HG03558 (cell line): Measurements from ENCODE around the gene MTMR12.
A peak's percentile ranks its signal among the peaks of the same experiment; 100 is the strongest.
"Not testable (repeated sequence)": the region's sequence is repeated elsewhere in the genome, so short reads cannot be mapped to it uniquely, and the experiment has no call there.

Experiments
- ATAC-seq: cut with Tn5 transposase; IDR thresholded peaks from one replicate; pipeline ENCODE4 v1.9.1; 2021; ENCODE audit warnings: moderate number of reproducible peaks; ENCODE audit not compliant: unreplicated experiment; ENCODE audit errors: extremely low read depth

The MTMR12 gene

GRCh38 chr5:32245742-32246141 is 67.0 kb downstream of the MTMR12 start:
- ATAC-seq: no peak

GRCh38 chr5:32244017-32244416 is 68.7 kb downstream of the MTMR12 start:
- ATAC-seq: no peak

DNA sequence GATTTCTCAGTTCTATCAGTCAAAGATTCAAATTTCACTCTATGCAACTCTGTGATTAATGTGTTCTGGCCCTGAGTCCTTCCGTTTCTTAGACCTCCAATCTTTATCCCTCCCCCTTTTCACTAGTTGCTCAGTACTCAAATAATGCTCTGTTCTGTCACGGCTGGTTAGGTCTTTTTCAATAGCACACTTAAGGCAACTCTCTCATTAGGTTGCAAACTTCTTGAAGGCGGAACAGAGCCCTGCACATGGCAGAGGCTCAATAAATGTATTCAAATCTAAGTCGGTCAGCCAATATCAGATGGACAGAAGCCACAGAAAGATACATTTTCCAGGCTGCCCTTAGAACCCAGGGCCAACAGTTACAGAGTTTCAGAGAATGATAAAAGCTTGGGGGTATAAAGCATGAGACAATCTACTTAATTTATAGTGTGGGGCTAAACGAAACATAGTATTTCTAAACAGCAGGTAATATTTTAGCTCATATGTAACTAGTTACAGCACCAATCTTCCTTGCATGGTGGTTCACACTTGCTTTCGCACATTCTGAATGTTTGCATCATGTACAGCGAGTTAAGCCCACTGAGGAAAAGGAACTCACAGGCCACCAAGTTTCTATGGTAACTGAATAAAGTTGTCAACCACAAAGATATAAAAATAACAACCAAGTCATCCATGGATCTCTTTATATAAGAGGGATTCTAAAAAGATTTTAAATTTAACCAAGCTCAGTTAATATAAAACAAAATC is 71.5 kb downstream of the MTMR12 start:
- ATAC-seq: no peak

- ATAC-seq: no peak
Observed at GRCh38 chr5:32239385-32239784, 73.4 kb downstream of the MTMR12 start.

DNA sequence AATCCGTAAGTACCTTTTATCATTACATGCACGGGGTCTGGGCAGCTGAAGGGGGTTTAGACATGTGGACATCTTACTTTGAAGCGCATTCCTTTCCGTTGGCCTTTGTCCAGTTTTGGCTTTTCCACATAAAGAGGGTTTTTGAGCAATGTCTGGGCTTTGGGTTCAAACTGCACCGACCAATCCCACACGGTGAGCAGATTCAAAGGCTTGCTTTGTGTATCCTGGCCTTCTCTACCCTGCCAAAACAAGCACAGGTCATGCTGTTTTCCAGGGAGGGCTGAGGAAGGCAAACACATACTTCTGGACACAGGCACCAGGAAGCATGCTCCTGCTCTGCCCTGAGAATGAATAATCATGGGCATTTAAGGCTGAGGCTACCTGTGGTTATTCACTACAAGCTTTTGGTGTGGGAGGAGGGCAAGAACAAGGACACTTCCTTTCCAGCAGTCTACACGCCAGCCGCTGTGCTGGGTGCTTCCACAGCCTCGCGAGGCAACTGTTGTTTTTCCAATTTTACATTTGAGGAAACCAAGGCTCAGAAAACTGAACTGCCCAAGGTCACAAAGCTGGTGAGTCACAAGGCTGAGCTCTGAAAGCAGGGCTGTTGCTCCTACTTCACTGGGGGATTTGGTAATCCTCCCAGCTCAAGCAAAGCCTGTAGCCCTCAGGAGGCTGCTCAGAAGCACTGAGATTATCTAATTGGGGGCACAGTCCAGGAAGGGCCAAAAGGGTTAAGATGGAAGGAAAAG is 78.9 kb downstream of the MTMR12 start:
- ATAC-seq: no peak

GRCh38 chr5:32233220-32233695 is 79.5 kb downstream of the MTMR12 start:
- ATAC-seq: no peak

DNA sequence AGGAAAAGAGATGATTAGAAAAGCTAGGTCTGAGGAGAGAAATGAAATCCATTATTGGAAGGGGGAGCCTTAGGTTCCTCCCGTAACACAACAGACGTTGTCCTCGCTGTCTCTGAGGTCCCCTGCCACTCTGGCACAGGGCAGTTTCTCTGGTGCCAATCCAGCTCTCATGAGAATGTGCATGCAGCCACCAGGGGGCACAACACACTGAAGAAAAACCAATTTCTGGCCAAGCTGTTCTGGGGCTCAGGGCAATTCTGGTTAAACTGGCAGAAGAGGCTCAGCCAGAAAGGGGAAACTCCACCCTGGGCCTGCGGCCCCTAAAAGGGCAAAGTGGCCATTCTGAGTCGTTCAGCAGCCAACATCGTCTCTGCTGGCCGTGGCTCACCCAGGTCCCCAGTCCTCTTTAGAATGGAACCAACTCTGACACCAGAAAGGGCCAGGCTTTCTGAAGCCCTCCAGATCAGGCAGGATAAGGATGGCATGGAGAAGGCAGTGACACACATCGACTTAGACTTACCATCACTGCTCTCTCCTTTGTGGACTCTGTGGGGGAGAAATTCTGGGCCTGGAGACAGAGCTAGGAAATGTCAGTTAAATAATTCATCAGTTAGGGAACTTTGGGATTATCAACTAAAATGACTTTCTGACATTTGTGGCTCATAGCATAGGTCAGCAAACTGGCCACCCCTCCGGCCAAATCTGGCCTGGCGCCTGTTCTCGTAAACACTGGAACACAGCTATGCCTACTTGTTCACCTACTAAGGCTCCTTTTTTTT is 80.1 kb downstream of the MTMR12 start:
- no peak for ATAC-seq

GRCh38 chr5:32231929-32232328 is 80.8 kb downstream of the MTMR12 start:
- ATAC-seq: no peak

DNA sequence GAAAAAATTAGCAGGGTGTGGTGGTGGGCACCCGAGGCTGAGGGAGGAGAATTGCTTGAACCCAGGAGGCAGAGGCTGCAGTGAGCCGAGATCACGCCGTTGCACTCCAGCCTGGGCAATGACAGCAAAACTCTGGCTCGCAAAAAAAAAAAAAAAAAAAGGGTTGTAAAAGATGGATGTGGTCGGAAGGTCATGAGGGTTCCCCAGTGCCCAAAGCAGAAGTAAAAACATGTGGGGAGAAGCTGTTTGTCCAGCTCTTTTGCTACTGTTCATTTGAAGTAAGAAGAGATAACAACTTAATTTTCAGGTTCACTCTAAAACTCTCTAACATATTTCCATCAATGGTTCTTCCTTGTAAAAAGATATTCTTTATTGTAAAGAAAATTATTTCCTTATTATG is 81.5 kb downstream of the MTMR12 start:
- ATAC-seq: no peak

- no peak for ATAC-seq
Observed at GRCh38 chr5:32230356-32231099, 82.2 kb downstream of the MTMR12 start.

DNA sequence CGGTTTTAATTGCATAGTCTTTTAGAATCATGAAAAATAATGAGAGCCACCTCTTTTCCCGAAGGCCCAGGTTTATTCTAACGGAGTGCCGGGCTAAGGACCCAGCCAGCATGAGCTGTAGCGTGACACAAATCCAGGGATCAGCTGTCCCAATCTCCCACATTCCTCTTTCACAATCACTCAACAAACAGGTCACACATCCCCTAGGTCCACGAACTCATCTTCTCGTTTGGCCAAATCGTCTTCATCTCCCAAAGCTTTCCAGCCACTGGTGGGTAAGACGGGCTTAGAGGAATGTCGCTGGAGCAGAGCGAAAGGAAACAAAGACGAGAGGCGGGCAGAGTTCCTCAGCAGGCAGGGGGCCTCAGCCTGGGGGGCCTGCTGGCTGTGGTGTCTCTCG is 83.2 kb downstream of the MTMR12 start:
- no peak for ATAC-seq

DNA sequence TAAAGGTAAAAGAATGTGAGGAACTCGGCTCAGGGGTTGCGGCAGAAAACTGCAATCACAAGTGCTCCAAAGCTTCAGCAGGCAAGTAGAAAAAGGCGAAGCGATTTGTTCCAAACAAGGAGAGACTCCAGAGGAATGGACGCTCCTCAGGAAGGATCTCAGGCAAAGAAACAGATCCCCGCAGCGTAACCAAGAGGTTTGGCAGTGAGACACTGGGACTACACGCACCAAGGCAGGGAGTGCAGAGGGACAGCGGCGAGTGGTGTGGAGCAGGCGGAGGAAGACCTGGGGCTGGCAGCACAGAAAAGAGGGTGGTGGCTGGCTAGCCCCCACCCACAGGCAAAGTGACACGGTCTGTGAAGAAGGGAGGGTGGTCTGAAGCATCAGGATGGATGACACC is 83.9 kb downstream of the MTMR12 start:
- no peak for ATAC-seq

DNA sequence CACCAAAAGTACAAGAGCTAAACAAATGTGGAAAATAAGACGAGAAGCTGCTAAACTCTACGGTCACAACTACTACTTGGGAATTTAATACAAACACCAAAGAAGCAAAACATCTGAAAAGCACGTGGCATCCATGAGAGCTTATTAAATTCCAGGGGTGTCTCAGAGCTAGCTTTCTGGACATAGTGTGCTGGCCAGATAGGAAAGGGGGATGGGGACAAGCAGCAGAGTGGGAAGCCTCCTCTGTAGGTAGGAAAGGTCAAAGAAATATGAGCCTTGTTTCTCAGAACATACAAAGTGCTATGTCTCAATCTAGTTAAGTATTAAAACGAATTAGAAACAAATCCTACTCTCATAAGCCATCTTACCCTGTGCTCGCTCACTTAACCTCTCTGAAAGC is 87.3 kb downstream of the MTMR12 start:
- ATAC-seq: no peak

DNA sequence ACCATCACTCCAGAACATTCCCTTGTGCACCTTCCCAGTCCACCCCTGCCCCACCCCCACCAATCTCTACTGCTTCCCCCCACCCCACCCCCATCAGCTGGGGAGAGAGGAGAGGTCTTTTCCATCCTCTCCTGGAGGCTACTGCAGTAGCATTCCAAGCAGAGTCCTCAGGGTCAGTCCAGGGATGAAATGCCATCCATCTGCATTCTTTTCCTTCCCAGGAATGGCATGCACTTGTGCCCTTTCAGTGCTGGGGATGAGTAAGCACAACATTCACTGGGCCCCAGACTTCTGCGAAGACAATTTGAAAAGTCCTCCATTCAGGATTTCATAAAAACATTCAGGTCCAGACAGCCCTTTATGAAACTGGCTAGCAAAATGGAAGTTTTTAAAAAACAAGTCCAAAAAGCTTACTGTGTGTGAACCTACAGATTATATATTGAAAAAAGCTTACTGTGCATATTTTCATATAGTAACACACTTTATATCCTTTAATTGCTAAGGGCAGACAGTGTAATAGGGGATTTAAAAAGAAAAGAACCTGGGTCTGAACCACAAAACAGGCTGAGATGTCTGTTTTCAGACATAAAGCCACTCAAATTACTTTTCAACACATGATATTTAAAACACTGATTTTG is 88.6 kb downstream of the MTMR12 start:
- no peak for ATAC-seq

DNA sequence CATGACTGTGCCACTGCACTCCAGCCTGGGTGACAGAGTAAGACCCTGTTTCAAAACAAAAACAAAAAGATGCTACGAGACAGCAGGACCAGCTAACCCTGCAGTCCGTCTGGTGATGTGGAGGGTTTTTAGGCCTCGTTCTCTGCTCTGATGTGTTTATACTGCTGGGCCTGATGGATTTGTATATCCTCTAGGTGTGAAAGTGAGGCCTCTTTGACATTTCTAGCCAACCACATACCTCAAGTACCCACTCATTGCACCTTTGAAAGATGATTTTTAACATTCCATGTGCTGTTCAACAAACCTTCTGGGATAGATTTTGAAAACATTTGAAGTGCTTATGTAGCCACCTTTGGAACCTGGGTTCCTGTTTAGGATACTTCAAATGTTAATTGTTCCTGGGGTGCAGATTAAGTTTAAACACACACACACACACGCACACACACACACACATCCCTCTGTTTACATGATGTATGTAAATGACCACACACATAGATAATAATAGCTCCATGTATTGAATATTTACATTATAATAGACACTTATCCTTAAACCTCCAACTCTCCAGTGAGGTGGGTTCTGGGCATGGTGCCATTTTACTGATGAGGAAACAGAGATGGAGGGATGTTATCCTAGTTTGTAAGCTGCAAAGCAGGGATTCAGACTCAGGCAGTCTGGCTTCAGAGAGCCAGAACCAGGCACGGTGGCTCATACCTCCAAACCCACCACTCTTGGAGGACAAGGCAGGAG is 89.8 kb downstream of the MTMR12 start:
- ATAC-seq: no peak

- peak; percentile 62 for ATAC-seq
Observed at GRCh38 chr5:32217886-32218396, 94.8 kb downstream of the MTMR12 start.

GRCh38 chr5:32214344-32214743 is 98.4 kb downstream of the MTMR12 start:
- ATAC-seq: not testable (repeated sequence)

- no peak for ATAC-seq
Observed at GRCh38 chr5:32210151-32210550, 102.6 kb downstream of the MTMR12 start.

GRCh38 chr5:32208837-32209236 is 103.9 kb downstream of the MTMR12 start:
- not testable (repeated sequence) for ATAC-seq
